DOHH2 (cell line): ENCODE measurements around the gene COL4A2.

ENCODE experiments used
- H3F3A ChIP-seq: fragments of 200-600 bp; sonication (generic), shearing (Covaris generic); 2 replicates; pipeline ENCODE4 v1.6.0; 2016; ENCODE audit warnings: antibody characterized with exemption, mild to moderate bottlenecking; ENCODE audit not compliant: control insufficient read depth, insufficient read depth
- H3K27ac ChIP-seq: fragments of 200-600 bp; sonication (generic); 2 replicates; pipeline ENCODE4 v1.5.1; 2014; ENCODE audit warnings: low read depth, mild to moderate bottlenecking, low read length, moderate library complexity
- H3K27me3 ChIP-seq: fragments of 200-600 bp; sonication (generic); 2 replicates; pipeline ENCODE4 v1.6.1; 2014; ENCODE audit warnings: mild to moderate bottlenecking, low read length, mixed read lengths; ENCODE audit not compliant: control insufficient read depth
- H3K36me3 ChIP-seq: fragments of 200-600 bp; sonication (generic); 2 replicates; pipeline ENCODE4 v1.6.1; 2014; ENCODE audit warnings: mild to moderate bottlenecking, low read length, moderate library complexity, mixed read lengths; ENCODE audit not compliant: control insufficient read depth
- H3K4me1 ChIP-seq: fragments of 200-600 bp; sonication (generic); 2 replicates; pipeline ENCODE4 v1.6.1; 2014; ENCODE audit warnings: mild to moderate bottlenecking, low read length, mixed read lengths; ENCODE audit not compliant: control insufficient read depth
- H3K4me2 ChIP-seq: fragments of 200-600 bp; sonication (generic); 2 replicates; pipeline ENCODE4 v1.6.0; 2014; ENCODE audit warnings: mild to moderate bottlenecking, low read length, moderate library complexity
- H3K4me3 ChIP-seq: fragments of 200-600 bp; sonication (generic); 2 replicates; pipeline ENCODE4 v1.5.1; 2014; ENCODE audit warnings: mild to moderate bottlenecking, low read length, mixed read lengths
- H3K79me2 ChIP-seq: fragments of 200-600 bp; sonication (generic); 2 replicates; pipeline ENCODE4 v1.6.1; 2014; ENCODE audit warnings: mild to moderate bottlenecking, low read length, mixed read lengths; ENCODE audit not compliant: control insufficient read depth
- H3K9me2 ChIP-seq: fragments of 200-600 bp; sonication (generic); replicated peaks from 2 replicates; pipeline ENCODE4 v1.6.1; 2014; ENCODE audit warnings: mild to moderate bottlenecking, low read length, mixed read lengths; ENCODE audit not compliant: control insufficient read depth
- H3K9me3 ChIP-seq: fragments of 200-600 bp; sonication (generic); 2 replicates; pipeline ENCODE4 v1.6.1; 2014; ENCODE audit warnings: antibody characterized with exemption, low read length, mixed read lengths; ENCODE audit not compliant: control insufficient read depth, insufficient read depth
- H4K20me1 ChIP-seq: fragments of 200-600 bp; sonication (generic); 2 replicates; pipeline ENCODE4 v1.6.0; 2014; ENCODE audit warnings: low read depth, mild to moderate bottlenecking, antibody characterized with exemption, low read length, moderate library complexity; ENCODE audit not compliant: control insufficient read depth, insufficient read depth
- CTCF ChIP-seq: fragments of 200-600 bp; sonication (generic); IDR thresholded peaks from one replicate; pipeline ENCODE4 v1.5.1; 2014; ENCODE audit warnings: antibody characterized with exemption, mild to moderate bottlenecking, low read depth, low read length; ENCODE audit not compliant: poor library complexity, severe bottlenecking
- EZH2phosphoT487 ChIP-seq: fragments of 200-600 bp; sonication (generic); IDR thresholded peaks from 2 replicates; pipeline ENCODE4 v1.6.1; 2017; ENCODE audit warnings: borderline replicate concordance, mild to moderate bottlenecking, antibody characterized with exemption, low read length, moderate library complexity, mixed read lengths

Gene COL4A2

DNA sequence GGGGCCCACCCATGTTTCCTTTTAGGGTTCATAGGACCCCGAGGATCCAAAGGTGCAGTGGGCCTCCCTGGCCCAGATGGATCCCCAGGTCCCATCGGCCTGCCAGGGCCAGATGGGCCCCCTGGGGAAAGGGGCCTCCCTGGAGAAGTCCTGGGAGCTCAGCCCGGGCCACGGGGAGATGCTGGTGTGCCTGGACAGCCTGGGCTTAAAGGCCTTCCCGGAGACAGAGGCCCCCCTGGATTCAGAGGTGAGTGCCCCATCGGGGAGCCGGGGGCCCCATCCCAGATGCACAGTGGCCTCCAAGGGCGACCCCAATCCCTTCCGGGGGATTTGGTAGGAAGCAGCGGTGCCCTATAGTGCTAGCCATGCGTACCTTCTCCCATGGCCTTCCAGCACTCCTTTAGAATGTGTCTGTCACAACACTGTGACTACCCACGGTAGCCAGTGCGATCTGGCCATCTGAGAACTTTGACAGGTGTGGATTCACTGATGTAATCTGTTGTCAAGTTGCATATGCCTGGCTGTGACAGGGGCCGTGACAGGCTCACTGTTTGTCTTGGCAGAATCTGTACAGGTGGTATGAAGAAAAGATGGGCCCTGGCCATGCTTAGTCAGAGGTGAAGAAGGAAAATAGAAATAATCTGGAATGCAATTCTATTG is 165.9 kb downstream of the COL4A2 start:
- TF ChIP-seq CTCF (no peak), EZH2phosphoT487 (no peak)

GRCh38 chr13:110474713-110475112 is 167.6 kb downstream of the COL4A2 start:
- Histone ChIP-seq H3K4me2 (peak overlapping the region; percentile 77), H3F3A (peaks cover 3% of the 10 kb centered on the region; the same call in 1 of the 2 replicates), H3K79me2 (no peaks in the 10 kb centered on the region), H3K4me1 (peaks cover 73% of the 10 kb centered on the region), H3K27ac (peak overlapping the region; percentile 70; the same call in 1 of the 2 replicates), H3K4me3 (peak overlapping the region; percentile 68), H3K9me2 (no peaks in the 10 kb centered on the region), H3K9me3 (no peaks in the 10 kb centered on the region), H4K20me1 (no peaks in the 10 kb centered on the region), H3K36me3 (no peaks in the 10 kb centered on the region), H3K27me3 (no peaks in the 10 kb centered on the region)
- TF ChIP-seq CTCF (no peak), EZH2phosphoT487 (no peak)

More for the DNA sequence above, 165.9 kb downstream of the COL4A2 start:
- H3K9me2 ChIP-seq = no peaks in the 10 kb centered on the region
- H3K4me2 ChIP-seq = peak overlapping the region; percentile 85
- H3K27me3 ChIP-seq = no peaks in the 10 kb centered on the region
- H3K4me3 ChIP-seq = peak overlapping the region; percentile 46
- H3K27ac ChIP-seq = peak overlapping the region; percentile 76; the same call in 1 of the 2 replicates
- H3K36me3 ChIP-seq = no peaks in the 10 kb centered on the region
- H3K9me3 ChIP-seq = no peaks in the 10 kb centered on the region
- H3K4me1 ChIP-seq = peaks cover 73% of the 10 kb centered on the region
- H3F3A ChIP-seq = peaks cover 3% of the 10 kb centered on the region; the same call in 1 of the 2 replicates
- no peaks in the 10 kb centered on the region for H3K79me2 ChIP-seq
- no peaks in the 10 kb centered on the region for H4K20me1 ChIP-seq

DNA sequence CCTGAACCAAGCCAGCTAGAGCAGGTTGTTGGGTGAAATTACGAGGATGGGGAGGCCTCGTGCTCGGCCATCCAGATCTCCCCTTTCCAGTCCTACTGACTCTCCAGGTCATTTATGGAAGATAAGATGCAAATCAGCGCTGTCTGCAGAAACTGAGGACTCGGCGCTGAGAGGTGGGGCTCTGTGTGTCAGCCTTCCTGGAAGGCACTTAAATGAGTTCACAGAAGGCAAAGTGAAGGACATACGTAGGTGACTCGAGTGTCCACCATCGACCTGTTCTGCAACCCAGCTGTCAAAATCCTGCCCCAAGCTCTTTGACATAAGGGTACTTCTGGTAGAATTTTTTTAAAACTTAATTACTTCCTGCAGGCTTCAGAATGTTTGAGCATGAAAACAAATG is 168.0 kb downstream of the COL4A2 start:
- Histone ChIP-seq H3F3A (peaks cover 3% of the 10 kb centered on the region; the same call in 1 of the 2 replicates), H3K79me2 (no peaks in the 10 kb centered on the region), H4K20me1 (no peaks in the 10 kb centered on the region), H3K27me3 (no peaks in the 10 kb centered on the region), H3K27ac (peak overlapping the region; percentile 70), H3K4me2 (peak overlapping the region; percentile 77), H3K36me3 (no peaks in the 10 kb centered on the region), H3K9me2 (no peaks in the 10 kb centered on the region), H3K4me3 (peak overlapping the region; percentile 68), H3K4me1 (peaks cover 72% of the 10 kb centered on the region), H3K9me3 (no peaks in the 10 kb centered on the region)
- TF ChIP-seq CTCF (no peak), EZH2phosphoT487 (no peak)
